ENCODE data around the gene BACH2. TPM values are rescaled to one million over a fixed set of nuclear protein-coding genes. Genes with fewer than 3 reads are reported as not detected.

The BACH2 gene
- total and polyA plus RNA-seq, 2 experiments from 2014 or later = 5.4 to 5.6 TPM

DNA sequence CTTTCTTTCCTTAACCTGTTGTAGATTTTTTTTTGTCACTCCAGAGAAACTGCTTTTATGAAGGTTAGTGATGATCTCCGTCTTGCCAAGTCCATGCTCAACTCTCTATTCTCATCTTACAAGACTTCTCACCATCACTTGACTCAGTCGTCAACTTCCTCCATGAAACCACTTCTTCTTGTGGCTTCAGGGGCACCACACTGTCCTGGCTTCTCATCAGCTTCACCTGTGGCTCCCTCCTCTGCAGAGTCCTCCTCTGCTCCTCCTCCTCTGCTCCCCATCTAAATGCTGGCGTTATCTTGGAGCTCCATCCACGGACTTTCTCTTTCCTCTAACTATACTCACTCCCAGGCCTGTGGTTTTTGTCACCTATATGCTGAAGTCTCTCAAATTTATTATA, 187.5 kb downstream of the BACH2 start:
- no peak for TF ChIP-seq CTCF (IDR thresholded peaks at IDR 0.05; ENCODE audit: low read depth, low read length)

GRCh38 chr6:90107771-90108282, 188.8 kb downstream of the BACH2 start:
- no peaks in the 10 kb centered on the region for H3K4me1 ChIP-seq (ENCODE audit: low read depth)
- DNase-seq (ENCODE audit: low read depth in 1 of 2, low spot score in 1 of 2) = no peak
- H3K27ac ChIP-seq = no peak overlapping the region
- no peak overlapping the region for H3K4me3 ChIP-seq
- H3K9me3 ChIP-seq (ENCODE audit: low read depth) = no peaks in the 10 kb centered on the region
- H3K27me3 ChIP-seq = no peaks in the 10 kb centered on the region
- no peaks in the 10 kb centered on the region for H3K36me3 ChIP-seq
- no peak for TF ChIP-seq CTCF (IDR thresholded peaks at IDR 0.05; ENCODE audit: low read depth, low read length)

More for the DNA sequence above, 187.5 kb downstream of the BACH2 start:
- Histone ChIP-seq H3K27ac (no peak overlapping the region), H3K4me3 (no peak overlapping the region), H3K4me1 (ENCODE audit: low read depth) (no peaks in the 10 kb centered on the region), H3K36me3 (no peaks in the 10 kb centered on the region), H3K9me3 (ENCODE audit: low read depth) (no peaks in the 10 kb centered on the region), H3K27me3 (no peaks in the 10 kb centered on the region)
- no peak for DNase-seq (ENCODE audit: low read depth in 1 of 2, low spot score in 1 of 2)

DNA sequence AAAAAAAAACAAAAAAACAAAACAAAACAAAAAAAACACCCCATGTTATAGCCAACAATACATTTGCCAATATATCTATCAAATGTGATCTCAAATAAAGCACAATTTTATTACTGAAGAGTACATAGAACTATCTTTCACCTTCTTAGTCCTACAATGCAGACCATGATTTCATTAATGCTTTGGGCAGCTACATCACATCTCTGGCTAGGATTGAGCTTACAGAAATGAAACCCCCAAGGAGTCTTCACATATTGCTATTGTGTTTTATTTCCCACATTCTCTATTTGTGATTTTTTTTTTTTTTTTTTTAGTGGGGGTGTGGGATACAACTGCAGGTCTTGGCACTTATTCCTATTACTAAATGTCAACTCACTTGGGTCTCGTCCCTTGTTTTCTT, 189.3 kb downstream of the BACH2 start:
- Histone ChIP-seq H3K27me3 (no peaks in the 10 kb centered on the region), H3K4me1 (ENCODE audit: low read depth) (no peaks in the 10 kb centered on the region), H3K36me3 (no peaks in the 10 kb centered on the region), H3K4me3 (no peak overlapping the region), H3K9me3 (ENCODE audit: low read depth) (no peaks in the 10 kb centered on the region), H3K27ac (no peak overlapping the region)
- TF ChIP-seq CTCF (IDR thresholded peaks at IDR 0.05; ENCODE audit: low read depth, low read length) = no peak
- DNase-seq (ENCODE audit: low read depth in 1 of 2, low spot score in 1 of 2) = no peak

- Histone ChIP-seq H3K27ac (no peak overlapping the region), H3K4me3 (no peak overlapping the region), H3K9me3 (ENCODE audit: low read depth) (no peaks in the 10 kb centered on the region), H3K36me3 (no peaks in the 10 kb centered on the region), H3K4me1 (ENCODE audit: low read depth) (no peaks in the 10 kb centered on the region), H3K27me3 (no peaks in the 10 kb centered on the region)
- no peak for TF ChIP-seq CTCF (IDR thresholded peaks at IDR 0.05; ENCODE audit: low read depth, low read length)
- DNase-seq (ENCODE audit: low read depth in 1 of 2, low spot score in 1 of 2) = no peak
Observed at GRCh38 chr6:90106449-90106848, 190.2 kb downstream of the BACH2 start.

GRCh38 chr6:90105506-90106170, 191.0 kb downstream of the BACH2 start:
- H3K27me3 ChIP-seq = no peaks in the 10 kb centered on the region
- no peak overlapping the region for H3K27ac ChIP-seq
- H3K9me3 ChIP-seq (ENCODE audit: low read depth) = no peaks in the 10 kb centered on the region
- H3K4me1 ChIP-seq (ENCODE audit: low read depth) = no peaks in the 10 kb centered on the region
- TF ChIP-seq CTCF (IDR thresholded peaks at IDR 0.05; ENCODE audit: low read depth, low read length) = no peak
- peak in 1 of 2 donors; percentile 24 for DNase-seq (ENCODE audit: low read depth in 1 of 2, low spot score in 1 of 2)
- no peaks in the 10 kb centered on the region for H3K36me3 ChIP-seq
- no peak overlapping the region for H3K4me3 ChIP-seq
